ENCODE measurements around the gene GSTT2B.
"Not testable (repeated sequence)": the region's sequence is repeated elsewhere in the genome, so short reads cannot be mapped to it uniquely, and the experiment has no call there.

Gene GSTT2B

DNA sequence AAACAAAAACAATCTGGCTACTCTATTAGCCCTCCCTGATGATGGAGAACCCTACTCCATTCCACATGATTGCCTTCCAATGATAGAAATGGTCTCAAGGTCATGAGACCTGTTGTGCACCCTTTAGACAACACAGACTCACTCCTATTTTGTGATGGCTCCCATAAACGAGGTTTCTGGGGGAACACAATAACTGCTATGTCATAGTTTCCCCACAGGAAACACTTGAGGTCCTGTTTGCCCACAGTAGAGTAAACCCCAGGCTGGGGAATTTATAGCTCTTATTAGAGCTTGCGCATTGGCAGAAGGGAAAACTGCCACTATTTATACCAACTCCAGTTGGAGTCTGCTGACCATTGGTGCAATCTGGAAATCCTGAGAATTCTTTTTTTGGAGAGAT lies 38.1 kb downstream of the GSTT2B start:
- TF ChIP-seq CTCF (IDR thresholded peaks at IDR 0.05; ENCODE audit: low read depth, low read length), result no peak
- Histone ChIP-seq H3K27ac (no peak overlapping the region), H3K36me3 (peaks cover 28% of the 10 kb centered on the region), H3K4me3 (ENCODE audit: low read depth, low read length) (no peak overlapping the region), H3K9me3 (ENCODE audit: severe bottlenecking) (peaks cover 11% of the 10 kb centered on the region), H3K27me3 (ENCODE audit: insufficient read depth, low read depth, severe bottlenecking) (no peaks in the 10 kb centered on the region)
- no peak for DNase-seq

DNA sequence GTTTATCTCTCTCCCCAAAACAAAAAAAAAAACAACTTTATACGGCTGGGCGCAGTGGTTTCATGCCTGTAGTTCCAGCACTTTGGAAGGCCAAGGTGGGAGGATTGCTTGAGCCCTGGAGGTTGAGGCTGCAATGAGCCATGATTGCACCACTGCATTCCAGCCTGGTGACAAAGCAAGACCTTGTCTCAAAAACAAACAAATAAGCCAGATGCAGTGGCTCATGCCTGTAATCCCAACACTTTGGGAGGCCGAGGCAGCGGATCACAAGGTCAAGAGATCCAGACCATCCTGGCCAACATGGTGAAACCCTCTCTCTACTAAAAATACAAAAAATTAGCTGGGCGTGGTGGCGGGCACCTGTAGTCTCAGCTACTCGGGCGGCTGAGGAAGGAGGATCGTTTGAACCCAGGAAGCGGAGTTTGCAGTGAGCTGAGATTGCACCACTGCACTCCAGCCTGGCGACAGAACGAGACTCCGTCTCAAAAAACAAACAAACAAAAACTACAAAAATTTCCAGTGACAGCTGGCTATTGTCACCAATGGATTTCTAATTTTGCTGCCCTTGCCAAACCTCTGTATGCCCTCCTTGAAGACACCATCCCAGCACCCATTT lies 39.3 kb downstream of the GSTT2B start:
- not testable (repeated sequence) for H3K27me3 ChIP-seq (ENCODE audit: insufficient read depth, low read depth, severe bottlenecking); H3K27ac ChIP-seq; H3K4me3 ChIP-seq (ENCODE audit: low read depth, low read length); DNase-seq
- Histone ChIP-seq H3K9me3 (ENCODE audit: severe bottlenecking) (peaks cover 11% of the 10 kb centered on the region), H3K36me3 (peaks cover 28% of the 10 kb centered on the region)

GRCh38 chr22:23920267-23920611 lies 40.8 kb downstream of the GSTT2B start:
- not testable (repeated sequence) for H3K27ac ChIP-seq; H3K9me3 ChIP-seq (ENCODE audit: severe bottlenecking); H3K27me3 ChIP-seq (ENCODE audit: insufficient read depth, low read depth, severe bottlenecking); DNase-seq; H3K4me3 ChIP-seq (ENCODE audit: low read depth, low read length)
- peaks cover 17% of the 10 kb centered on the region for H3K36me3 ChIP-seq

DNA sequence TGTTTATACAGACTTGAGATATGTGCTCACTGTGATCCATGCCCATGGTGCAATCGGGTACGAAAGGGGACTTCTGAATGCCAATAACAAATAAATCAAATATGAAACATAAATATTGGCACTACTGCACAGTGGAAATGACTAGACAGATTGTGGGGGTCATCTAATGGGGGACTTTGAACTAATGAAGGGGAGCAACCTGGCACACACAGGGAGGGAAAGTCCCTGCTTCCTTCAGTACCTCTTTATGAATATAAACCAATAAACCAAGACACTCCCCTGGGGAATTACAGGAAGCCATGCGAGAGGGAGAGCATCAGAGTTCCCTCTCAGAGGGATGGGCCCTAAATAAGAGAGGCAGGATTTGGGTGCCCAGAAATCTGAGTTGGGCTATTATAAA lies 45.7 kb downstream of the GSTT2B start:
- no peak for DNase-seq
- H3K27me3 ChIP-seq (ENCODE audit: insufficient read depth, low read depth, severe bottlenecking), result no peaks in the 10 kb centered on the region
- no peaks in the 10 kb centered on the region for H3K9me3 ChIP-seq (ENCODE audit: severe bottlenecking)
- no peak overlapping the region for H3K4me3 ChIP-seq (ENCODE audit: low read depth, low read length)
- H3K27ac ChIP-seq, result no peak overlapping the region
- H3K36me3 ChIP-seq, result peaks cover 4% of the 10 kb centered on the region
- no peak for TF ChIP-seq CTCF (IDR thresholded peaks at IDR 0.05; ENCODE audit: low read depth, low read length)

DNA sequence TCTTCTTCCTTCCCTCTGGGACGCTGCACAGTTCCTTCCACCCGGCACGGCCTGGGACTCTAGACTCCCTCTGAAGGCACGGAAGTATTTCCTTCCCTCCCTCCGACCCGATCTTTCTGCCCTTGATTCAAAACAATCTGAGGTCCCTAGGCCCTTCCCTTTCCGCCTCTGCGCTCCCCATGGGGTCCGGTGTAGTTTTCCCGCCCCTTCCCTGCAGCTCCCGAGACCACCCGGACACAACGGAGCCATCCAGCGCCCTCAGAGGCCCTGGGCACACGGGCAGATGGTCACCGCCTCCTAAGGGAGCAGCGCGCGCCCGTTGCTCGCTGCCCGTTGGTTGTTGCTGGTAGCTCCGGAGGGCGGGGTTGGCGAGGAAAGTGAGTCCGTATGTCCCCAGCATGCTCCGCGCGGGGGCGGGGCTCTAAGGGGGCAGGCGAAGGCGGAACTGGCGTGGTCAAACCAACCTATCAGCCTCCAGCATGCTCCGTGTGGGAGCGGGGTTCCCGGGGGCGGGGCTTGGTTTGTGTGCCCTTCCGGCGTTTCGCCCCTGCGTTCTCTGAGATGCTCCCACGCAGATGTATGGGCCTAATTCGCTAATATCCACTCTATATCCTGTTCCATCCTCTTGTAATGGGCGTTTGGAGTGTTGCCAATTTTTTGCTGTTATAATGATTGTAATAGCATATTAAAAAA lies 47.2 kb downstream of the GSTT2B start:
- Histone ChIP-seq H3K36me3 (peaks cover 2% of the 10 kb centered on the region), H3K4me3 (ENCODE audit: low read depth, low read length) (peak overlapping the region; percentile 68), H3K27me3 (ENCODE audit: insufficient read depth, low read depth, severe bottlenecking) (no peaks in the 10 kb centered on the region), H3K9me3 (ENCODE audit: severe bottlenecking) (no peaks in the 10 kb centered on the region), H3K27ac (peak overlapping the region; percentile 98)
- DNase-seq, result peak; percentile 100
- TF ChIP-seq CTCF (IDR thresholded peaks at IDR 0.05; ENCODE audit: low read depth, low read length), result no peak

DNA sequence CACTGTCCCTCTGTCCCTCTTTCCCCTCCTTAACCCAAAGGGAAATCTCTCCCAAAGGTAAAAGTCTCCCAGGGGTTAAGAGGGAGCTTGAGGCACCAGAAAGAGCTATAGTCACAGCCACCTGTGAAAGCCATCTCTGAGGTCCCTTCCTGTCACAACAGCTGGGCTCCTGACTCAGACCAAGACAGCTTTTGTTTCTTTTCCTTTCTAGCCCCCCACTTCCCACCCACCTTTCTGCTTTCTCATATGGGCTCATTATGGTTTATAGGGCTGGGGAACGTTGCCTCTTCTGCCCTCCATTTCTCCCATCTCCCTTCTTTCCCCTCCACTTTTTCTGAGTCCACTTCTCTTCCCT lies 47.7 kb downstream of the GSTT2B start:
- Histone ChIP-seq H3K4me3 (ENCODE audit: low read depth, low read length) (peak overlapping the region; percentile 68), H3K36me3 (peaks cover 2% of the 10 kb centered on the region), H3K9me3 (ENCODE audit: severe bottlenecking) (no peaks in the 10 kb centered on the region), H3K27ac (peak overlapping the region; percentile 98), H3K27me3 (ENCODE audit: insufficient read depth, low read depth, severe bottlenecking) (no peaks in the 10 kb centered on the region)
- DNase-seq, result no peak
- TF ChIP-seq CTCF (IDR thresholded peaks at IDR 0.05; ENCODE audit: low read depth, low read length), result no peak

Measured in WERI-Rb-1 (cell line).